NCI-H2029 (cell line): ENCODE data around the gene CREB5.

Source experiments
- DNase-seq: peaks from one replicate; lab custom pipeline; 2025; lab: John Stamatoyannopoulos, UW

CREB5 gene

DNA sequence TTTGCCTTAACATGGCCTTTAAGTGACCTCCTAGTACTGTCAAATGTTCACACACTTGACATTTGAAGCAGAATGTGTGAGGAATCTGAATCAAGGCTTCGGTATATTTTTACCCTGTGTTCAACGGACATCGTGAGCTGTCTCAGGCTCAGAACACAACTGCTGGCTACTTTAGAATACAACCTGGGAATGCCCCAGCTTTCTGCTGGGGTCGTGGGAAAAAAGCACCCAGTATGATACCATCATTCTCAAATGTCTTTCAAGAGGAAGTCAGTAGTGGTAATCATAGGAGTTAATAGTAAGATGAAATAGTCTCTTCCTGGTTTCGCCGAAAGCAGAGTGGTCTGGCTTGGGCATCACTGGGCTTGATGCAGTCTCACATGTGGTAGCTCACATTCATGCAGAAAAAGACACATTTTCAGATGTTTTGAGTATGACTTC lies 67.2 kb downstream of the CREB5 start:
- DNase-seq = no peak

DNA sequence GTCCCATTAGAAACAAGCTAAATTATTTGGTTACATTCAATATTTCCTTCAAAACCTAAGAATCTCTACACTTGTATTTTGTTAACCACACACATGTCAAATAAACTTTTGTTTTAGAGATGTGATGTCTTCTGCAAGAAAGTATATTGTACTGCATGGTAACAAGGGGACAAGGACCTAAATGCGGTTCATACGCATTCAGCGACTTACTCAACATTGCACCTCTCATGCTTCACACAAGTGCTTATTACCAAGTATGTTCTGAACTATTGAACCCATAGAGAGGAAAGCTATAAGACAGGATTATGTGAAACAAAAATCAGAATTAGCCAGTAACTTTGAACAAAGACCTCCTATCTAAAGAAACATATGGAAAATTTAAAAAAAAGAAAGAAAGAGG lies 68.3 kb downstream of the CREB5 start:
- DNase-seq = no peak

DNA sequence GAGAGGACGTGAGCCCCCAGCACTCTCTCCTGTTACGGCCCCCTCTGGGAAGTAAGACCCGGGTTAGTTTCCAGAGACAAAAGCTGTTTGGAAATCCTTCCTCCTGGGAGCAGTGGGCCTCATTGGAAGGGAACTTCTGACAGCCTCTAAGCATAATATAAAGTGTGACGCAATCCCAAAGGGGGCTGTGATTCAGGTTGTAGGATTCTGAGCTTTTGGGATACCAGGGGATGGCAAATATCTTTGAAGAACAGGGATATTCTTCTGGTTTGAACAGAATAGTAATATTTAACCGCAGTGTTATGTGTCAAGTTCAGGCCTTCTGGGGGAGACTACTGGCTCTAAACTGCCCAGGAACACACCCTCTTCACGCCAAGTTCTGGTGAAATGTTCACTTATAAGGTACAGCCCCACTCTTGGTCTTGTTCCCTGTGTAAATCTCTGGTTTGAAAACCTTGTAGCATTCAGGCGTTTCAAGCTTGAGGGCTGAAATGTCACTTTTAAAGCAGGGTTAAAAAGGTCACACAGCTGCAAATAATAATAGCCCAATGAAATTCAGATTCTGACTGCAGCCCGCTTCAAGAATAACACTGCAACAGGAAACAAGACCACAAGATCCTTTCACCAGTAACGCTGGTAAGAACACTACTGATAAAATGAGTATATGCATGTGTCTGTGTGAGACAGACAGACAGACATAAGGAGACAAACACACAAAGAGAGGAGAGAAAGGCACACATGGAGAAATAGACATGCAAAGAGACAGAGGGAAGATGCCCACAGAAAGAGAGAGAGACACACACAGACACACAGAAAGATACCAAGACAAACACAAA lies 69.0 kb downstream of the CREB5 start:
- DNase-seq = no peak

- no peak for DNase-seq
These were observed 70.8 kb downstream of the CREB5 start for GRCh38 chr7:28483112-28483511.

DNA sequence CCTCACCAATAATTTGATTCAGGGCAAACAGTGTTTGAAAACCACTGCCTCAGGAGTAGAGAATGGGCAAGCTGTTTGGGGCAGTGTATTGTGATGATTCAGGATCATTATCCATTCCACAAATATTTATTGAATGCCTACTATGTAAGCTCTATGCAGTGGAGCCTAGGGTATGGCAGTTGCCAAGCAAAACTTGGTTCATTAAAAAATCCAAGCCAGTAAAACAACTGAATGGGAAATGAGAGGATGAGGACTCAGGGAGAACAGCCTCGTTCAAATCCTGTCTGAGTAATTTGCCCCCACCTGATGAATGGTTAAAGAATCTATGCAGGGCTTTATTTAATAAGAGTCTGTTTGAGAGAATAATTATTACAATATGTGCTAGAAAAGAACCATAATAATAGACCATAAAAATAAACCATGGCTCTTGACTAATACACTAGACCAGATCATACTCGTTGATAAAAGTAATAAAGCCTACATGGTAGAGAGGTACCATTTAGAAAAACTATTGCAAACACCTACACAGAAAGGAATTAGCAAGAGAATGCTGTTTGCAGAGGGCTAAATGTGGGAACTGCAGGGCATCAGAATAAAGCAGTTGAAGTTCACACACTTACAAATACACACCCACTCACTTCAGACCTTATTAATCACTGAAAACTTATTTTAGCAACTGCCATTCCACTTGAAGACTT lies 71.7 kb downstream of the CREB5 start:
- no peak for DNase-seq

GRCh38 chr7:28484606-28484935 lies 72.3 kb downstream of the CREB5 start:
- no peak for DNase-seq

GRCh38 chr7:28487487-28487886 lies 75.2 kb downstream of the CREB5 start:
- DNase-seq = no peak

- peak; percentile 68 for DNase-seq
These were observed 75.9 kb downstream of the CREB5 start for GRCh38 chr7:28488061-28488791.

- no peak for DNase-seq
These were observed 78.5 kb downstream of the CREB5 start for GRCh38 chr7:28490831-28491230.

DNA sequence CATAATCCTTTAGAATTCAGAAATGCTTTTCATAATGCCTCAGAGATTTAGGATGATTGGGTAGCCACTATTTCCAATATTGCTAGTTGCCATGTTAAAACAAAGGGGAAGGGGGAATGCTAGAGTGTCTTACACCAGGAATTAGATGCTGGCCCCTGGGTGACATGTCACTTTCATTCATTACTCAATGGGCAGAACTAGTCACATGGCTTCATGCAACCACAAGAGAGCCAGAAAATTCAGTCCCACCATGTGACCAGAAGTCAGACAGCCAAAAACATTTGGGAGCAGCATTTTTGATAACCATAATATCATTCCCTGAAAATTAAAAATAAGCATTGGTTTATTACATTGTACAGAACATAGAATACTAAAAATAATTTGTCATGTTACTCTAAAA lies 81.2 kb downstream of the CREB5 start:
- no peak for DNase-seq

GRCh38 chr7:28497009-28497408 lies 84.7 kb downstream of the CREB5 start:
- DNase-seq = no peak

- no peak for DNase-seq
These were observed 86.3 kb downstream of the CREB5 start for GRCh38 chr7:28498636-28499035.

DNA sequence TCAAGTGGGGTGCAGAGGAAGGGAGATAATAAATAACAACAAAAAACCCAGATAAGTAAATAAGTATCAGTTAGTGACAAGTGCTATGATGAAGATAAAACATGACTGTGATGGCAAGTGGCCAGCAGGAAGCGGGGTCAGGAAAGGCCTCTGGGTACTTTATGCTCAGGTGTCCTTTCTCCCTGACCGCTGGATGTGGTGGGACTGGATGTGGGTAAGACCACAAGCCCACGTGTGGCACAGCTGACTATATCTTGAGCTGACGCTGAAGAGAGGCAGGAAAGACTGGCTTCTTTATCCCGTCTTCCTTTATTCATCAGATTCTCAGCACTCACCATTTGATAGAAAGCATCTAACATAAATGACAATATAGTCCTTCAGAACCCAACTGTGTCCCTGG lies 87.8 kb downstream of the CREB5 start:
- DNase-seq = no peak

GRCh38 chr7:28502408-28502807 lies 90.1 kb downstream of the CREB5 start:
- no peak for DNase-seq

DNA sequence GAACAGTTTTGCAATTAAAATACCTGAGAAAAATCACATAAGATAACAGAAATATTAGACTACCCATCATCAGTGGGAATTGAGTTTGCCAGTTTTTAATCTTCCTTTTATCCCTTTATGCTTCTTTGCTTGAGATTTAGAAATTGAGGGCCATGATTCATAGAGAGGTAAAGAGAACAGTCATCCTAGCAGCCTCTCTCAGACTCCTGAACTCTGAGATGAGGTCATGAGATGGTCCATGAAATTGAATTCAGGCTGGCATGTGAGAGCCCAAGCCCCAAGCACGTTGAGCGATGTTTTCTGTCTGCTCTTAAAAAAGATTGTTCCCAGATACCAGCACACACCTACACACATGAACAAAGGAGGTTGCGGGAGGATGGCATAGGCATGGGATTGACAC lies 91.1 kb downstream of the CREB5 start:
- no peak for DNase-seq

DNA sequence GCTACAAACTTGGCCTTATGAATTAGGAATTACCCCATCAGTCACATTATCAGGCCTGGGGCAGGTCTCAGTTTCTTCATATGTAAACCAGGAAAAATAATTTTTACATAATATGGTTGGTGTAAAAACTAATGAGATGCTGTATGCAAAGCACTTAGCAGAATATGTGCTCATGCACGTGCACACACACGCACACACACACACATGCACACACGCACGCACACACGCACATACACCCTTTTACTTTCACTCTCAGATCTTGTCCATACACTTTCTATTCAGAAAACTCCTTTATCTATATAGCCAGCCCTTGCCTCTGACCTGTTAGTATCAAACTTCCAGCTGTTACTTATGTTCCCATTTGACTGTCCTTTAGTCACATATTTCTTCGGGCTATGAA lies 92.7 kb downstream of the CREB5 start:
- DNase-seq = no peak

GRCh38 chr7:28505867-28506266 lies 93.5 kb downstream of the CREB5 start:
- DNase-seq = no peak

GRCh38 chr7:28507525-28508282 lies 95.4 kb downstream of the CREB5 start:
- DNase-seq = no peak

DNA sequence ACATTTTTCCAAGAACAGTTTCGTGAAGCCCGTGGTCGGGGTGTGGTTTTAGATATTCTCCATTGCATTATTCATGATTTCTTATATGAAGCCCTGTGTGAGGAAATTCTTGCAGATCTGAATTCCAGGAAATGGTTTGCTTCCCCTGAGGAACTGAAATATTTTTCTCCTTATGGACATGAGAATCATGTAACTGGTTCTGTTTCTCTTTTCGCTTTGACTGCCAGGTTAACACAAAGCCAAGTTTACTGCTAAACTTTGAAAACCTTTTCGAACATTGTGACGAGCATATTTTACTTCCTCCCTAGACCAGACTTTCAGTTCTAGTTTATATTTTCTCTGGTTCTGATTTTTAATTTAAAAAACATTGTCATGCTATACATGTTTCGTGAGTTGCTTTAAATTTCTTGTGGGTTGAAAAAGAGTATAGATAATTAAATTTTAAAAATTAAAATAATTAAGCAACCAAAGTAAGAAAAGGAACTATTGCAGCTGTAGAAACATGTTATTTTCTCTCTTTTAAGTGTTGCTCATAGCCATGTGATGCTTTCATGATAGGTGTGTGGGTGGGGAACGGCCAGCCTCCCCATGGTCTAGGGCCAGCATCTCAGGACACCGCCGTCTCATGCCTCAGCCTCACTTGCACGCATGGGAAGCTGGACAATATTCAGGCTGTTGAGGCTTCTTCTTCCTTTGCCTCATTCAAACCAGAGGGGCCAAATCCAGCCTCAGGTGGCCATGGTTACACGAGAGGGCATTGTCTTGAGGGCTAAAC lies 97.1 kb downstream of the CREB5 start:
- no peak for DNase-seq

- DNase-seq = peak; percentile 7
These were observed 97.7 kb downstream of the CREB5 start for GRCh38 chr7:28510026-28510369.

GRCh38 chr7:28512668-28513440 lies 100.5 kb downstream of the CREB5 start:
- DNase-seq = no peak
